GM21423 (cell line): Measurements from ENCODE around the gene ARF1.

Experiments used
- ATAC-seq: cut with Tn5 transposase; IDR thresholded peaks from one replicate; pipeline ENCODE4 v1.9.1; 2021; ENCODE audit warnings: mild to moderate bottlenecking, moderate library complexity; ENCODE audit not compliant: unreplicated experiment

The ARF1 gene

GRCh38 chr1:228084325-228084724 lies 1.8 kb downstream of the ARF1 start:
- ATAC-seq = no peak

DNA sequence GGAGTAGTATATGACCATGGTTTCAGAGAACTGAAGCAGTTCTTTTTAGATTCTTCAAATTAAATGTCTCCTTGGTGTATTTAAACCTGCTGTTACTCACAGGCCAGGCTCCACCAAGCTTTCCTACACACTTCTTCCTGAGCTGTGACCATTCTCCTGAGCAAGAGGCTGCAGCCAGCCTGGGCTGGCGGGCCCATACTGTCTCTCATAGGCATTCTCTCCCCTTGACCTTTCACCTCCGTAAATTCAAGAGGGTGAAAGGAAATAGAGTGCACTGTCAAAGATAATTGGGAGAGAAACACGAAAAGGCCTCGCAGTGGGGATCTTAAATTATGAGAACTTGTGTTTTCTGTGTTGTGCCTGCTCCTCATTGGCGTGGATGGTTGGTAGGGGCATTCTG lies 2.3 kb downstream of the ARF1 start:
- no peak for ATAC-seq

DNA sequence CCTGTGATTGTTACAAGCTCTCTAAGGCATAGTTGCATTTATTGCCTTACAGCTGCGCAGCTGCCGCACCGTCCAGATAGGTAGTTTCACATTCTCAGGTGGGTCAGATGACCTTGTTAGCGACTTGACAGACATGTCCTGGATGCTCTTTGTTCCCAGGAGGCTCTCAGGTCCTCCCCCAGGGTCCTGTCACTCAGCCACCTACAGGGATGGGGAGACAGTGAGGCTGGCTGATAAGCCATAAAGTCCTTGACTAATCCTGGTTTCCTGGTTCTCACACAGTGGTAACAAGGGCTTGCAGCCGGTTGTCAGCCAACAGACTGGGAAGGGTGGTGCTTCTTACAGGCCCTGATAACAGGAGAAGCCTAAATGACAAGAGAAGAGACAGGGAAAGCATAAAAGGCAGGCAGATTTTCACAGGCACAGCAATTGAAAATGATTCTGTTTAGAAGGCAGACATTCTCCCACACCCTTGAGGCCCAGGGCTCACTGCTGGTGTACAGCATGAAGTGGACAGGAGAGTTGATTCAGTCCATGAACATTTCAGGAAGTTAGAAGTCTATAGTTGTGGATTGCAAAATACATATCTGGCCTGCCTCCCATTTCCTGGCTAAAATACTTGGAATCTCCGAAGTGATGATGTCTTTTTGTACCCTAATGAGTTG lies 2.9 kb downstream of the ARF1 start:
- ATAC-seq = no peak

DNA sequence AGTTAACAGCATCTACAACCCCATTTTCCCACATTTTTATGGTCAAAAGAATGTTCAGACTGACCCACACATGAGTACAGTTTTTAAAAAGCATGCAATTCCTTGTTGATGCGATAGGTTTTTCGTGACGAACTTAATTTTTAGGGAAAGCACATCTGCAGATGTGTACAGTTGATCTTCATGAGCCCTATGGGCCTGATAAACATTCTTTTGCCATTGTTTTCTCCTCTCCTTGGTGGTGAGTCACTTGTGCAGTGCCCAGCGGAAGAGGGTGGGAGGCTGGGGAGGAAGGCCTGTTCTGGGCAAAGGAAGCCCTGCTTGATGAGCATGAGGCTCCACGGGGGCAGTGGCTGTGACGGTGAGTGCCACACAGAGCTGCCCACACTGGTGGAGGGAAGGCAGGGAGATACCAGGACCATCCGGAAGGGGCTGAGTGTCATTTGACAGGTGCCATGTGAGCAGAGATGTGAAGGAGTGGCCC lies 5.3 kb downstream of the ARF1 start:
- ATAC-seq = no peak

DNA sequence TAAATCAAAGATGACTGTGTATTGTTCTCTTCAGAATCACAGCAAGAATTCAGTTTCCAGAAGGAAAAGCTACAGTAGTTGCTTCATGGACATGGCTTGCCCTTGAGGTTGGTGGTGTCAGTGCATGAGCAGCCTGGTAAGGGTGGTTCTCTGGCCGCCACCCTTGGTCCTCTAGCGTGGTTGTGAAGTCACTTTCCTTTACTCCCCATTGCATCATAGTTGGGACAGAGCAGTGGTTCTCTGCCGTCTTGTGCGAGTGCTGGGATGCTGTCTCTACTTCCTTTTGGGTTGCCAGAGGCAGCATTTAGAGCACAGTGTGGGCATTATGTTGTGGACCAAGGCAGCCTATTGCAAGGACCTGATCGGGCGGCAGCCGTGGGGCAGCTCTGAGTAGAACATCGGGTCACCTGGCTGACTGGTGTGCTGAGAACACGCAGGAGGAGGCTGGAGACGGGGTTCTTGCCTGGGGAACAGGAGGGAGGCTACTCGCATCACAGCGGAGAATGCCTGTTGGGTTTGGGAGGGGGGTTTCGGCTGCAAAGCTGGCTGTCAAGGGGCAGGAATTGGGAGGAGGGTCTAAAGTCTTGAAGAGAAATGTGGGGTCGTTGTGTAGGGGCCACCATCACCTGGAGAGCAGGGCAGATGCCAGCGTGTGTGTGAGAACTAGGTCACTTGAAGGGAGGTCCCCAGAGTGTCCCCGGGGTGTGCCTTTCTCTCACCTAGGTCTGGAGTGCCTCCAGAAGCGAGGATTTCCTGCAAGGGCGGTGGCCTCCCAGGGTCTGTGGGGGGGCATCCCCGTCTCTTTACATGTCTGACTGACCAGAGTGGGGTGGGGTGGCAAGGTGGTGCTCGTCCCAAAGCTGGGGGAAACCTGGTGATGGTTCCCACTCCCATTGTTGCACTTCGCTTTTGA lies 6.3 kb downstream of the ARF1 start:
- ATAC-seq = no peak

GRCh38 chr1:228089519-228090380 lies 7.2 kb downstream of the ARF1 start:
- ATAC-seq = no peak

DNA sequence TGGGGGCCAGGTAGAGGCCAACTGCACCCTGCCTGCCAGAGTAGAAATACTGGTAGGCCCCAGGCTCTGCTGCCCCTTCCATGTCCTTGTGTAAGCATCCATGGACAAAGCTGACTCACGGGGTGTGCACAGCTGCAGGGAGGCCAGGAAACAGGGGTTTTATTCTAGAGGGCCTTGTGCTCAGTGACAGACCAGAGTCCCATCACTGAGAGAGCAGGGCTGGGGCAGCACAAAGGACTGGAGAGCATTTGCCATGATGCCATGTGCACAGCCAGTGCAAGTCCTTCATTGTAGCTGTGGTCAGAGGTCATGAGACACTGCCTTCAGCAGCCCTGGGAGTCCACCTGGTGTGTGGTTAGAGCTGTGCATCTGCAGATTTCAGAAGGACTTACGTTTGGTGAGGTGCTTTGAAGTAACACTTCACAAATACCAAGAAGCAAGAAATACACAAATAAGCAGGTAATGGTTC lies 8.1 kb downstream of the ARF1 start:
- no peak for ATAC-seq

- ATAC-seq = no peak
Observed at GRCh38 chr1:228091084-228091483, 8.6 kb downstream of the ARF1 start.

GRCh38 chr1:228092342-228093049 lies 10.0 kb downstream of the ARF1 start:
- ATAC-seq = no peak

DNA sequence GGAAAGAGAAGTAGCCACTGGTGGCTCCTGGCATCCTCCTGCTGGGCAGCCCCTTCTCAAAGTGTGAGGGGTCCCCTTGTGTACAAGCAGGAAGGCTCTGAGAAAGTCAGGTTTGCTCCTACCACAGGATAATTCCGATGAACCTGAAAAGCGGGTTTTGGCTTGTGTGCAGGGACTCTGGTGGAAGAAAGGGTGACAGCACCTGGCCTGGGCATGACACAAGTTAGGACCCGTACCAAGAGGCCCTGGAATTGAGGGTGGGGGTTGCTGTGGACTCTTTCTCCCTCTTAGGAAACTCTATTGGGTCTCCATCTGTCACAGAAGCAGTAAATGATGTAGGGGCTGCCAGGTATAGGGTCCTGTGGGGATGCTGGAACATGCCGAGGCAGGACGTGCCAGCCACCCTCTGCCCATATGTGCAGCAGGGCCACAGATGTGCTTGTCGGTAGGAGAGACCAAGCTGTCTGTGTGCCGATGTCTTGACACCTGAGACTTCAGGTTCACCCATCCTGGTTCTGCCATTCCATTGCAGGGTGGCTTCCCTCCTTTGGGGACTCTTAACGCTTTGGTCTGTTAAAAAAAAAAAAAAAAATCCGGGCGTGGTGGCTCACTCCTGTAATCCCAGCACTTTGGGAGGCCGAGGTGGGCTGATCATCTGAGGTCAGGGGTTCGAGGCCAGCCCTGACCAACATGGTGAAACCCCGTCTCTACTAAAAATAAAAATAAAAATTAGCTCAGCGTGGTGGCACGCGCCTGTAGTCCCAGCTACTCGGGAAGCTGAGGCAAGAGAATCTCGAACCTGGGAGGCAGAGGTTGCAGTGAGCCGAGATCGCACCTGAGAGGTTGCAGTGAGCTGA lies 10.8 kb downstream of the ARF1 start:
- no peak for ATAC-seq

DNA sequence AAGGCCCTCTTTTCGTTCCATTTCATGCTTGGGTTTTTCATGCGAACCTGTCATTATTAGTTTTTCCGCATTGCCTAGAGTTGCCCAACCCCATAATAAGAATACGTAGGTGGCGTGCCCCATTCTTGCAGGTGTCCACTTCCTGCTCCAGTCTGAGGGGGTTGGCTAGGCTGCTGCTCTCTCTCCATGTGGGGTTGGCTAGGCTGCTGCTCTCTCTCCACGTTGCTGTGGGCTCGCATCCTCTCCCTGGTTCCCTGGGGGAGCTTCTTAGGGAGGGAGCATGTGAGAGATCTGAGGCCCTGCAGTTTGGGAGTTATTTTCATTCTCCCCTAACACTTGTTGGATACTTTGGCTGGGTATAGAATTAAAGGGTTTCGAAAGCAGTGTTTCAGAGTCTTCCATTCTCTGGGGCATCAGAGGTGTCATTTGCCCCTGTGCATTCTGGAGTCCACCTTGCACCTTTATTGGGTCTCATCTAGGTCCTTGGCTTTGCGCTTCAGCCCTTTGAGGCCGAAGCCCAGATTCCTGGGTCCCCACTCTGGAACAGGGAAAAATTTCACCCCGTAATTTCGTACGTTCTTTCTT lies 12.0 kb downstream of the ARF1 start:
- ATAC-seq = no peak

DNA sequence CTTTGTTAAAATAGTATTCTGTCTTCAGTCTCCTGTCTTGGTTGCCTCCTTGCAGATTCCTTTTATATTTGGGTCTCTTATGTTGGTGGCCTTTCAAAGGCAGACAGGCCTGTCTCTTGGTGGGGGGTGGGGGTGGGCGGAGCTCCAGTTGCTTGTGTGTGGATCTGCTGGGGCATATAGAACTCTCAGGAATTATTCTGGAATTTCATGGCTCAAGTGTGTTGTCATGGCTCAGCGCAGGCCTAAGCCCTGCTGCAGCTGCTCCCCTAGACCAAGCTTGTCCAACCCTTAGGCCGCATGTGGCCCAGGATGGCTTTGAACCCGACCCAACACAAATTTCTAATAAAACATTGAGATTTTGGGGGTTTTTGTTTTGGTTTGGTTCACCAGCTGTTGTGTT lies 12.7 kb downstream of the ARF1 start:
- ATAC-seq = no peak

GRCh38 chr1:228095938-228096337 lies 13.4 kb downstream of the ARF1 start:
- ATAC-seq = no peak

DNA sequence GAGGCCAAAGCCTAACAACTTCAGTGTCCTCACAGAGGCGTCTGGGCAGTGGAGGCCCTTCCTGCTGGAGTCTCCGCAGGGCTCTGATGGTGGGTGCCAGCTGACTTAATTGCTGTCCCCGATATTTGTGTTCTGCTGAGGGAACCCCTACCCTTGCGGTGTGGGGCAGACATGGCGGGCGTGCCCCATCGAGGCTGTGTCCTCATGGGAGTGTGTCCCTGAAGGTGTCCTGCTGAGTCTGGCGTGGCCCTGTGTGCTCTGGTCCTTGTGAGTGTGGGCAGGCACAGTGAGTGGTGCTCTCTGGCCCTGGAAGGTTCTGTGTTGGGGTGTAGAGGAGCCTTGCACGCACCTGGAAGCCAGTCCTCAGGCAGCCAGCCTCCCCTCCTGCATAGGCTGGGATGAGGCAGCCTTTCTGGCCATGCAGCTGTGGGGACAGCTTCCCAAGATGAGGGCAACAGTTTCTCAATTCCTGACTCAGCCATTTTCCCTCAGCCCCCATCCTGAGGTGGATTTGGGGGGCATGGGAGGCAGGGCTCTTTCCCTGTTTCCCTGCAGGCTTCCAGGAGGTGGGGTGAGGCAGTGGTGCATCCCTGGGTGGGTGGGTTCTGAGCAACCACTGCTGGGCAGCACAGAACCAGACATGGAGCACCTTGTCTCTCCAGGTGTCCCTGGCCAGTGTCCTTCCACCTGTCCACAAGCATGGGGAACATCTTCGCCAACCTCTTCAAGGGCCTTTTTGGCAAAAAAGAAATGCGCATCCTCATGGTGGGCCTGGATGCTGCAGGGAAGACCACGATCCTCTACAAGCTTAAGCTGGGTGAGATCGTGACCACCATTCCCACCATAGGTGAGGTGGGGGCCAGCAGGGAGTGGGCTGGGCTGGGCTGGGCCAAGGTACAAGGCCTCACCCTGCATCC lies 14.2 kb downstream of the ARF1 start:
- no peak for ATAC-seq

DNA sequence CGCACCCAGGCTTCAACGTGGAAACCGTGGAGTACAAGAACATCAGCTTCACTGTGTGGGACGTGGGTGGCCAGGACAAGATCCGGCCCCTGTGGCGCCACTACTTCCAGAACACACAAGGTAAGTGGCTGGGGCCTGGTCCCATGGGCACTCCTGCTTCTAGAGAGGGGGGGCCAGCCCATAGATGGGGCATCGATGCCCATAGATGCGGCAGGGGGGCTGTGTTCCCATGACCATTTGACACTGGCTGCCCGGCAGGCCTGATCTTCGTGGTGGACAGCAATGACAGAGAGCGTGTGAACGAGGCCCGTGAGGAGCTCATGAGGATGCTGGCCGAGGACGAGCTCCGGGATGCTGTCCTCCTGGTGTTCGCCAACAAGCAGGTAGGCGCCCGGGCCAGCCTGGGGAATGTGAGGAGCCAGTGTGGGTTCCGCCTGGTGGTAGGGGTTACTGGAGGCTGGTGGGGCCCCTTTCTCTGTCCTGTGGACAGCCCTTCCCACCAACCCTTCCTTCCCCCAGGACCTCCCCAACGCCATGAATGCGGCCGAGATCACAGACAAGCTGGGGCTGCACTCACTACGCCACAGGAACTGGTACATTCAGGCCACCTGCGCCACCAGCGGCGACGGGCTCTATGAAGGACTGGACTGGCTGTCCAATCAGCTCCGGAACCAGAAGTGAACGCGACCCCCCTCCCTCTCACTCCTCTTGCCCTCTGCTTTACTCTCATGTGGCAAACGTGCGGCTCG lies 15.0 kb downstream of the ARF1 start:
- ATAC-seq = no peak

- no peak for ATAC-seq
Observed at GRCh38 chr1:228098323-228098931, 15.9 kb downstream of the ARF1 start.

GRCh38 chr1:228099331-228099732 lies 16.8 kb downstream of the ARF1 start:
- ATAC-seq = no peak
